Measurements from ENCODE around the gene ZNF407.
A peak's percentile ranks its signal among the peaks of the same experiment; 100 is the strongest.

ZNF407 gene

GRCh38 chr18:74892066-74892627, 294.5 kb downstream of the ZNF407 start:
- no peaks in the 10 kb centered on the region for H3K27me3 Mint-ChIP-seq
- no peak overlapping the region for H3K27ac Mint-ChIP-seq
- no peaks in the 10 kb centered on the region for H3K9me3 Mint-ChIP-seq
- peaks cover 7% of the 10 kb centered on the region for H3K4me1 Mint-ChIP-seq (ENCODE audit: low read depth)
- peaks cover 16% of the 10 kb centered on the region for H3K36me3 Mint-ChIP-seq (ENCODE audit: low read depth)
- H3K4me3 Mint-ChIP-seq, result no peak overlapping the region
- intact Hi-C loops (cut with micrococcal nuclease), result no loop called here

DNA sequence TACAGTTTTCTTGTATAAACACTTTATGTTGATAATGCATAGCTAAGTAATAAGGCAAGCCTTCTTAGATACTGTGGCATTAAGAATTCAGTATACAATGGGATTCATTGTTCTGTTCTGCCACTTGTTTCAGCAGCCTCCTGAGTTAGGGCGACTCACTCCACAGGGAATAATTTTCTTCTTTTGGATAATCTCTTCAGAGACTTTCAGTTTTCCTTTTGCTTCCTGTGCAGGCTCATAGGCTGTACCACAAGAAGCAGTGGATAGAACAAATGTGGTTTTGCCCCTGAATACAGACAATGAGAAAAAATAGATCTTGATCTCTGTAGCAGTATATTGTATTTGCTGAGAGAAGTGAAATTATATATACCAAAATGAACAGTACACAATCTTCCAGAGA, 298.0 kb downstream of the ZNF407 start:
- H3K9me3 Mint-ChIP-seq, result no peaks in the 10 kb centered on the region
- no peak overlapping the region for H3K27ac Mint-ChIP-seq
- H3K27me3 Mint-ChIP-seq, result no peaks in the 10 kb centered on the region
- no peak overlapping the region for H3K4me3 Mint-ChIP-seq
- peaks cover 14% of the 10 kb centered on the region for H3K36me3 Mint-ChIP-seq (ENCODE audit: low read depth)
- peaks cover 28% of the 10 kb centered on the region for H3K4me1 Mint-ChIP-seq (ENCODE audit: low read depth)
- intact Hi-C loops (cut with micrococcal nuclease), result no loop called here

DNA sequence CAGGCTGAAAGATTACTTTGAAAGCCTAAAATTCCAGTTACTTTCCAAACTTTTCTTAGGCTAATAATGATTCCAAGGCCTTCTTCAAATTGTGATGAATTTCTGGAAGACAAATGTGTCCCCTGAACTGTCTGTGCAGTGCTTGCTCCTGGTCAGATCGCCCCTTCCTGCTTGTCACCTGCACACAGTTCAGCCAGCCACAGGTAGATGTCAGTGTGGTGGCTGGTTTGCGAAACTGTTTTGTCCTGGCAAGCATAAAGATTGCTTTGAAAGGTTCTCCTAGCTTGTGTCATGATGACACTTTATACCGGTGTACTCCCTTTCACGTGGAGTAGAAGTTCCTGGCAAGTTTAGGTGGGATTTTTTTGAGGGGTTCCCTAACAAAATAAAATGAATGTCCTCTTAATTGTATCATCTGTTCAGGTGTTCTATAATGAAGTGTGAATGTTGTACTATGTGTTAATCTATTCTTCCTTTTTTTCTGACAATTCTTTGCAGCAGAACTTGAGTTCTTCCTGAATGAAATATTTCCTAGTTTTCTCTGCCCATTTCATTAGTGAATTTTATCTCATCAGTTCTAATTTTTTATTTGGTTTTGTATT, 298.8 kb downstream of the ZNF407 start:
- no peaks in the 10 kb centered on the region for H3K9me3 Mint-ChIP-seq
- H3K4me1 Mint-ChIP-seq (ENCODE audit: low read depth), result peaks cover 33% of the 10 kb centered on the region
- intact Hi-C loops (cut with micrococcal nuclease), result no loop called here
- no peaks in the 10 kb centered on the region for H3K27me3 Mint-ChIP-seq
- no peak overlapping the region for H3K27ac Mint-ChIP-seq
- peaks cover 9% of the 10 kb centered on the region for H3K36me3 Mint-ChIP-seq (ENCODE audit: low read depth)
- no peak overlapping the region for H3K4me3 Mint-ChIP-seq

DNA sequence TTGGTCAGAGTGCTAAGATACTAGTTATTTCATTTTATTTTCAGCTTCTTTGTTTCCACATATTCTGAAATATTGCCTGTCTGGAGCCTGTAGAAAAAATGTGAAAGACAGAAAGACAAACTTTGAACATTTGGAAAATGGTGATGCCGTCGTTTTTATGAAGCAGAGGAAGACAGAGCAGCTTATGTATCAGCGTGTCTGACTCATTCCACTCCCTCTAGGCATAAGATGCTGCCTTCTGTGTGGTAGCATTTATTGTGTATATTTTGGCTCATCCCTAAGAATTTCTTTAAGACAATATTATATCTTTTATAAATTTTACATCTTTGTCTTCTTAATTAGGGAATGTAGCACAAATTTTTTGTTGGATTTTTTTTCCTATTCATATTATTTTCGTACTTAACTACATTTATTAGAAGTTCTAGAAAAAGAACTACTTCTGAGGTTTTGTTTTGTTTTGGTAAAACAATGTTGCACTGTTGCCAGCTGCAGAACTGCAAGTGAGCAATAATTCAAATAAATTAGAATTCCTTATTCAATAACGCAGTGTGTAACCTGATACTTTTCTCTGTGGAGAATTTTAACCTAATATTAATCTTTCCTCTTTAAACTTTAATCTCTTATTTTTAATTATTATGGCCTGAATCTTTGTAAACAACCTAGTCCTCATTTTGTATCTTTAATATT, 300.4 kb downstream of the ZNF407 start:
- intact Hi-C loops (cut with micrococcal nuclease), result no loop called here
- H3K9me3 Mint-ChIP-seq, result no peaks in the 10 kb centered on the region
- H3K4me3 Mint-ChIP-seq, result no peak overlapping the region
- H3K27ac Mint-ChIP-seq, result no peak overlapping the region
- H3K36me3 Mint-ChIP-seq (ENCODE audit: low read depth), result peaks cover 9% of the 10 kb centered on the region
- H3K4me1 Mint-ChIP-seq (ENCODE audit: low read depth), result peaks cover 33% of the 10 kb centered on the region
- H3K27me3 Mint-ChIP-seq, result no peaks in the 10 kb centered on the region

DNA sequence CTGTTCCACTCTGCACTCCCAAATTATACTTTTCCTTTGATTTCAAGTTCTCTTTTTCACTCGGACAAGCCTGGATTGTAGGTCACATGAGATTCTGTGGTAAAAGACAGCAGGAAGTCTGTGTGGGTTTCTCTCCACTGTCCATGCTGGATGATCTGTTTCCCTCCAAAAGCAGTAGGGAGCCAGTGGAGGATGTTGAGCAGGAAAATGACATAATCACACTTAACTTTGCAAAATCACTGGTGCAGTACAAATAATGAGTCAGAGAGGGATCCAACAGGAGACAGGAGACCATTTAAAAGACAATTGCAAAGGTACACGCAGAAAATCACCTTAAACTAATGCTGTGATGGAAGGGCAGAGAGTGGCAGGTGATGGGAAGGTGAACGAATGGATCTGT, 301.3 kb downstream of the ZNF407 start:
- Mint-ChIP-seq H3K4me3 (peak overlapping the region; percentile 33), H3K4me1 (ENCODE audit: low read depth) (peaks cover 33% of the 10 kb centered on the region), H3K27me3 (no peaks in the 10 kb centered on the region), H3K9me3 (no peaks in the 10 kb centered on the region), H3K36me3 (ENCODE audit: low read depth) (peaks cover 9% of the 10 kb centered on the region), H3K27ac (peak overlapping the region; percentile 83)
- intact Hi-C loops (cut with micrococcal nuclease), result no loop called here

GRCh38 chr18:74899554-74899953, 301.9 kb downstream of the ZNF407 start:
- peak overlapping the region; percentile 33 for H3K4me3 Mint-ChIP-seq
- peaks cover 39% of the 10 kb centered on the region for H3K4me1 Mint-ChIP-seq (ENCODE audit: low read depth)
- H3K9me3 Mint-ChIP-seq, result no peaks in the 10 kb centered on the region
- H3K27ac Mint-ChIP-seq, result peak overlapping the region; percentile 83
- H3K36me3 Mint-ChIP-seq (ENCODE audit: low read depth), result peaks cover 9% of the 10 kb centered on the region
- no peaks in the 10 kb centered on the region for H3K27me3 Mint-ChIP-seq
- intact Hi-C loops (cut with micrococcal nuclease), result no loop called here

DNA sequence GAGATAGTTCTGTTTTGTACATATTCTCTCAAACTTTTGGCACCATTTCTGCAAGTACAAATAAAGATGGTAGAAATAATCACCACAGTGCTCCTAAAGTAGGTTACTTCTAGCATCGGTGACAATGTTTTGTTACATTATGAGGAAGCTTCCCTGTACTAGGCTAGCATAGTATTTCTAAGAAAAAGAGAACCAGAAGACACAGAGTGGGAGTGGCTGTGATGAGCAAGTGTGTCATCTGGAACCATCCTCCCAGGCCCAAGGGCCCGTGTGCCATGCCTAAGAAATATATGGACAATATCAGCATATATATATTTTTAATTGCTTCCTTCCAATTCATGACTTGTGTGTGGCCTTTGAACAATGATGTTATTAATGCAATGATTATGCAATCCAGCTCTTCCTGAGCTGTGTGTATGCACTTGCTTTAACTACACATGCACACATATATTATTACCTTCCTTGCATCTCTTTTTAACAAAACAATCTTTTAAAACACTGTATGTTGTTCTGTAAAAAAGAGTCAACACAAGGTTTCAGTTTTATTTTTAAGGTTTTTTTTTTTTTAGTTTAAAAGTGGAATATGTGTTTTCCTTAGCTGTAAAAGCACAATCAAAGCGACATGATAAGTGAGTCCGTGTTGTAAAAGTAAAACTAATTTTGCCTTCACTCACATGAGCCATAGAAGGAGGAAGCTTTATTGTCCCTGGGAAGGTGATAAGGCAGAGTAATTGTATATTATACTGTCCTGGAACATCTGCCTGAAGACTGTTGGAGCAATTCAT, 303.9 kb downstream of the ZNF407 start:
- Mint-ChIP-seq H3K27ac (peak overlapping the region; percentile 83), H3K36me3 (ENCODE audit: low read depth) (peaks cover 9% of the 10 kb centered on the region), H3K4me3 (no peak overlapping the region), H3K4me1 (ENCODE audit: low read depth) (peaks cover 51% of the 10 kb centered on the region), H3K27me3 (no peaks in the 10 kb centered on the region), H3K9me3 (no peaks in the 10 kb centered on the region)
- intact Hi-C loops (cut with micrococcal nuclease), result loop anchor here (5.0 kb wide), 1 partner anchor 56 kb away; no protein-coding TSS in a partner anchor

DNA sequence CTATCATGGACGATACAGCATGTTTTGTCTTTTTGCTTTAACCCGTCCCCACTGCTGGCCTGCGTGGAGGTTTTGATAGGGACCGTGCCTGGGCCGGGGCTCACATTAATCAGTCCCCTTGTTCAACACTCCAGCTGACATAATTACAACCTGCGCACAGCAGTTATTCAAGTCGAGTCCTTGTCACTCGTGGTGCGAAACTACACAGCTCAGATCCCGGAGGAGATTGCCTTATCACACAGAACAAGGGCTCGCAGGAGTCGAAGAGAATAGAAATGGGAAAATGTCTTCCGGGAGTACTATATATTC, 304.4 kb downstream of the ZNF407 start:
- H3K4me1 Mint-ChIP-seq (ENCODE audit: low read depth), result peaks cover 47% of the 10 kb centered on the region
- H3K27ac Mint-ChIP-seq, result peak overlapping the region; percentile 59
- peaks cover 9% of the 10 kb centered on the region for H3K36me3 Mint-ChIP-seq (ENCODE audit: low read depth)
- no peaks in the 10 kb centered on the region for H3K9me3 Mint-ChIP-seq
- H3K4me3 Mint-ChIP-seq, result no peak overlapping the region
- no peaks in the 10 kb centered on the region for H3K27me3 Mint-ChIP-seq
- intact Hi-C loops (cut with micrococcal nuclease), result loop anchor here (5.0 kb wide), 1 partner anchor 55 kb away; no protein-coding TSS in a partner anchor

DNA sequence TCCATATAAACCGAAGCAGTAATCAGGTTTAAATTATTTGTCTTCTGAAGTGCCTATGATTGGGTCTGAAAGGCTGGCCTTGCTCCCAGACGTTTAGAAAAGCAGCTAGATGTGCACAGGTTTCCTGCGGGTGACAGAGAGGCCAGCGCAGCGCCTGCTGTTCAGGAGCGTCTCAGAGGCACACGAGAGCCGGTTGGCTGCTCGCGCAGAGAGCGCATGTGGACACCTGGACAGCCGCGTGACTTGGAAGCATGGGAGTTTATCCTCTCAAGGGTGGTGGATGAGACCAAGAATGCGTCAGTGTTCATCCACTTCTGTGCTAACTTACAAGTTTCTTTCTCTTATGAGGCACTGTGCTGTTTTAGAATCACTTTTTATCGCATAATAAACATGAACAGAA, 307.6 kb downstream of the ZNF407 start:
- peaks cover 33% of the 10 kb centered on the region for H3K4me1 Mint-ChIP-seq (ENCODE audit: low read depth)
- no peaks in the 10 kb centered on the region for H3K36me3 Mint-ChIP-seq (ENCODE audit: low read depth)
- no peaks in the 10 kb centered on the region for H3K27me3 Mint-ChIP-seq
- peak overlapping the region; percentile 50 for H3K4me3 Mint-ChIP-seq
- intact Hi-C loops (cut with micrococcal nuclease), result no loop called here
- H3K9me3 Mint-ChIP-seq, result no peaks in the 10 kb centered on the region
- peak overlapping the region; percentile 65 for H3K27ac Mint-ChIP-seq

DNA sequence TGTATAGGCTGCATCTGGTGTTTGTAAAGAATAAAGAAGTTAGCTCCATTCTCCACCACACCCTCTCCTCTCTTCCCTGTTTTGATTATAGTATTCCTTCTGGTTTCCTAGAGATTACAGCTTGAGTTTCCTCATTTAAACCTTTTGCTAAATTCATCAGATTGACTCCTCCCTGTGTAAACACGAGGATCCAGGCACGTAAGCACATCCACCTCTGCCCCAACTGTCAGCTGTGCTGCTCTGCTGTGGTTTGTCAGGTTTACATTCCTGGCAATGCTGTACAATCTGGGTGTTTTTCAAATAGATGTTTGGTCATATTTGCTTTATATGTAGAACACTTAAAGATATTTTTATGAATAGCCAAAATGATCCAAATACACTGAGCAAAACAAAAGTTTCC, 308.5 kb downstream of the ZNF407 start:
- no peaks in the 10 kb centered on the region for H3K9me3 Mint-ChIP-seq
- H3K27me3 Mint-ChIP-seq, result no peaks in the 10 kb centered on the region
- peaks cover 26% of the 10 kb centered on the region for H3K4me1 Mint-ChIP-seq (ENCODE audit: low read depth)
- intact Hi-C loops (cut with micrococcal nuclease), result no loop called here
- H3K27ac Mint-ChIP-seq, result peak overlapping the region; percentile 71
- H3K4me3 Mint-ChIP-seq, result peak overlapping the region; percentile 59
- no peaks in the 10 kb centered on the region for H3K36me3 Mint-ChIP-seq (ENCODE audit: low read depth)

DNA sequence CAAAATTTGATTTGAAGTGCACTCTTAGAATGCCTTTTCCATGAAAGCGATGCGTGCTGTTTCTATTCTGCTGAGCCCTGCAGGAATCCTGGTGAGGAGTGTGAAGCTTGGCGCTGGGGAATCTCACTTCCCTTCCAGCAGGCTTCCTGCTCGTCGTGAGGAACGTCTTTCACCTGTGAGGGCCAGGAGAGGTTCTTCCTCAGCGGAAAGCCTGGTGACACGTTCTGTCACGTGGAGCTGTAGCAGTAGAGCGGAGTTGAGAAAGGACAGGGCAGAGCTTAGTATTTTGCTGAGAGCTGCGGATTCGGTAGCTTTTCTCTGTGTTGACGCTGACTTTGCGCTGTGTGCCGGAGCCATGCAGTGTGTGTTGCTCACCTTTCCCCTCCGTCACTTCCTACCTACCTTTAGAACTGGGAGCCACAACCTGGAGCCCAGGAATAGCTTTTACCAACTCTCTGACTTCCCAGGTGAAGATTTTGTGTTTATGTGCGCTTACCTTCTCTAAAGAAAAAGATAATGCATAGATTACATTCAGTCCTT, 316.5 kb downstream of the ZNF407 start:
- Mint-ChIP-seq H3K27me3 (no peaks in the 10 kb centered on the region), H3K27ac (no peak overlapping the region), H3K4me1 (ENCODE audit: low read depth) (peaks cover 6% of the 10 kb centered on the region), H3K4me3 (no peak overlapping the region), H3K36me3 (ENCODE audit: low read depth) (no peaks in the 10 kb centered on the region), H3K9me3 (no peaks in the 10 kb centered on the region)
- intact Hi-C loops (cut with micrococcal nuclease), result no loop called here

- intact Hi-C loops (cut with micrococcal nuclease), result no loop called here
- Mint-ChIP-seq H3K27me3 (no peaks in the 10 kb centered on the region), H3K4me3 (no peak overlapping the region), H3K4me1 (ENCODE audit: low read depth) (peaks cover 6% of the 10 kb centered on the region), H3K9me3 (no peaks in the 10 kb centered on the region), H3K36me3 (ENCODE audit: low read depth) (no peaks in the 10 kb centered on the region), H3K27ac (no peak overlapping the region)
Measured at GRCh38 chr18:74914648-74915047, 317.0 kb downstream of the ZNF407 start.

DNA sequence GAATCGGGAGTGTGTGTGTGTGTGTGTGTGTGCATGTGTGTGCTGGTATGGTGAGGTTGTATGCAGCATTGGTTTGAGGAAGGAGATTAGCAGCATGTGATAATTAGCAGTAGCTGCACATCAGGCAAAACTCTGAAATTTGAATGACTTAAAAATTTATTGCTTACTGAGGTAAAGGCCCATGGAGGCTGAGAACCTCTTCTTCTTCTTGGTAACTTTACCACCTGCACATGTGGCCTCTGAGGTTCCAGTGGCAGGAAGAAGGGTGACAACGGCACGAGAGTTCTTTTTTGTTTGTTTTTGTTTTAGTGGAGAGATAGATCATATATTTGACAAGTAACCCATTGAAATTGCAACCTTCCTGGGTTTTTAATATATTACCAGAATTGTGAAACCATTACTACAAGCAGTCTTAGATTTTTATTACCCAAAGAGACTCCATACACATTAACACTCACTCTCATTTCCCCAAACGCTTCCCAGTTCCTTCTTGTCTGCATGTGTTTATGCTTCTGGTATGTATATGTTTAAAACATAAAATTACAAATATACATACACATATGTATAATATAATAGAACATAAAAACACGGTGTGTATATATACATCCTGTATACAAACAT, 319.2 kb downstream of the ZNF407 start:
- H3K4me1 Mint-ChIP-seq (ENCODE audit: low read depth), result peaks cover 6% of the 10 kb centered on the region
- H3K27ac Mint-ChIP-seq, result no peak overlapping the region
- H3K9me3 Mint-ChIP-seq, result no peaks in the 10 kb centered on the region
- intact Hi-C loops (cut with micrococcal nuclease), result no loop called here
- H3K36me3 Mint-ChIP-seq (ENCODE audit: low read depth), result no peaks in the 10 kb centered on the region
- H3K27me3 Mint-ChIP-seq, result no peaks in the 10 kb centered on the region
- no peak overlapping the region for H3K4me3 Mint-ChIP-seq

Data from dendritic cell treated with granulocyte-macrophage colony-stimulating factor and Interleukin-4, amounts not matched to agents 40 ng/mL and 50 ng/mL, for 4 days (primary cell).